ENCODE results near the gene BNIP3. TPM values are rescaled to one million over a fixed set of nuclear protein-coding genes. Genes with fewer than 3 reads are reported as not detected.
"Not testable (repeated sequence)": the region's sequence is repeated elsewhere in the genome, so short reads cannot be mapped to it uniquely, and the experiment has no call there.

BNIP3 gene
- total RNA-seq, 2 donors from 2014 or later, result 33.6 to 81.5 TPM

- H3K9me3 ChIP-seq, result no peaks in the 10 kb centered on the region
- ATAC-seq (ENCODE audit: insufficient number of reproducible peaks, low FRiP score, low read depth) (no peak), DNase-seq (ENCODE audit: low spot score) (no peak)
- peaks cover 20% of the 10 kb centered on the region for H3K36me3 ChIP-seq
- TF ChIP-seq CTCF (IDR thresholded peaks at IDR 0.05), result no peak
- no peaks in the 10 kb centered on the region for H3K27me3 ChIP-seq (replicated peaks; ENCODE audit: insufficient read depth)
- no peak overlapping the region for H3K4me3 ChIP-seq
- H3K4me1 ChIP-seq (ENCODE audit: control insufficient read depth in 1 of 2, low read depth in 2 of 2), result no peaks in the 10 kb centered on the region
- no peak overlapping the region for H3K27ac ChIP-seq
These were observed 20.5 kb downstream of the BNIP3 start for GRCh38 chr10:131961047-131961776.

- Histone ChIP-seq H3K4me1 (ENCODE audit: control insufficient read depth in 1 of 2, low read depth in 2 of 2) (no peaks in the 10 kb centered on the region), H3K4me3 (no peak overlapping the region), H3K9me3 (no peaks in the 10 kb centered on the region), H3K27me3 (replicated peaks; ENCODE audit: insufficient read depth) (no peaks in the 10 kb centered on the region), H3K27ac (no peak overlapping the region), H3K36me3 (peaks cover 26% of the 10 kb centered on the region)
- no peak for ATAC-seq (ENCODE audit: insufficient number of reproducible peaks, low FRiP score, low read depth)
- no peak for DNase-seq (ENCODE audit: low spot score)
- no peak for TF ChIP-seq CTCF (IDR thresholded peaks at IDR 0.05)
These were observed 21.1 kb downstream of the BNIP3 start for GRCh38 chr10:131960631-131961046.

GRCh38 chr10:131959841-131960240, 21.9 kb downstream of the BNIP3 start:
- TF ChIP-seq CTCF (IDR thresholded peaks at IDR 0.05), result no peak
- Histone ChIP-seq H3K9me3 (no peaks in the 10 kb centered on the region), H3K36me3 (peaks cover 33% of the 10 kb centered on the region), H3K4me1 (ENCODE audit: control insufficient read depth in 1 of 2, low read depth in 2 of 2) (no peaks in the 10 kb centered on the region), H3K4me3 (no peak overlapping the region), H3K27ac (no peak overlapping the region), H3K27me3 (replicated peaks; ENCODE audit: insufficient read depth) (no peaks in the 10 kb centered on the region)
- DNase-seq (ENCODE audit: low spot score), result no peak
- no peak for ATAC-seq (ENCODE audit: insufficient number of reproducible peaks, low FRiP score, low read depth)

- Histone ChIP-seq H3K27me3 (replicated peaks; ENCODE audit: insufficient read depth) (no peaks in the 10 kb centered on the region), H3K36me3 (peaks cover 43% of the 10 kb centered on the region), H3K27ac (no peak overlapping the region), H3K4me3 (no peak overlapping the region), H3K4me1 (ENCODE audit: control insufficient read depth in 1 of 2, low read depth in 2 of 2) (no peaks in the 10 kb centered on the region), H3K9me3 (no peaks in the 10 kb centered on the region)
- TF ChIP-seq CTCF (IDR thresholded peaks at IDR 0.05), result no peak
- no peak for DNase-seq (ENCODE audit: low spot score)
- no peak for ATAC-seq (ENCODE audit: insufficient number of reproducible peaks, low FRiP score, low read depth)
These were observed 26.0 kb downstream of the BNIP3 start for GRCh38 chr10:131955591-131956340.

- DNase-seq (ENCODE audit: low spot score) (no peak), ATAC-seq (ENCODE audit: insufficient number of reproducible peaks, low FRiP score, low read depth) (no peak)
- TF ChIP-seq CTCF (IDR thresholded peaks at IDR 0.05), result no peak
These were observed 27.3 kb downstream of the BNIP3 start for GRCh38 chr10:131954356-131954965.

GRCh38 chr10:131949908-131950307, 31.8 kb downstream of the BNIP3 start:
- H3K27me3 ChIP-seq (replicated peaks; ENCODE audit: insufficient read depth); ATAC-seq (ENCODE audit: insufficient number of reproducible peaks, low FRiP score, low read depth); H3K9me3 ChIP-seq; DNase-seq (ENCODE audit: low spot score); H3K27ac ChIP-seq; H3K4me3 ChIP-seq: not testable (repeated sequence)
- Histone ChIP-seq H3K36me3 (peaks cover 32% of the 10 kb centered on the region), H3K4me1 (ENCODE audit: control insufficient read depth in 1 of 2, low read depth in 2 of 2) (peaks cover 11 to 24% of the 10 kb centered on the region in 2 donors)

More at GRCh38 chr10:131954356-131954965, 27.3 kb downstream of the BNIP3 start:
- H3K27ac ChIP-seq, result no peak overlapping the region
- no peaks in the 10 kb centered on the region for H3K4me1 ChIP-seq (ENCODE audit: control insufficient read depth in 1 of 2, low read depth in 2 of 2)
- H3K9me3 ChIP-seq, result no peaks in the 10 kb centered on the region
- H3K27me3 ChIP-seq (replicated peaks; ENCODE audit: insufficient read depth), result no peaks in the 10 kb centered on the region
- no peak overlapping the region for H3K4me3 ChIP-seq
- H3K36me3 ChIP-seq, result peaks cover 43% of the 10 kb centered on the region
